Measurements from ENCODE around the gene KRT81.

Gene KRT81

DNA sequence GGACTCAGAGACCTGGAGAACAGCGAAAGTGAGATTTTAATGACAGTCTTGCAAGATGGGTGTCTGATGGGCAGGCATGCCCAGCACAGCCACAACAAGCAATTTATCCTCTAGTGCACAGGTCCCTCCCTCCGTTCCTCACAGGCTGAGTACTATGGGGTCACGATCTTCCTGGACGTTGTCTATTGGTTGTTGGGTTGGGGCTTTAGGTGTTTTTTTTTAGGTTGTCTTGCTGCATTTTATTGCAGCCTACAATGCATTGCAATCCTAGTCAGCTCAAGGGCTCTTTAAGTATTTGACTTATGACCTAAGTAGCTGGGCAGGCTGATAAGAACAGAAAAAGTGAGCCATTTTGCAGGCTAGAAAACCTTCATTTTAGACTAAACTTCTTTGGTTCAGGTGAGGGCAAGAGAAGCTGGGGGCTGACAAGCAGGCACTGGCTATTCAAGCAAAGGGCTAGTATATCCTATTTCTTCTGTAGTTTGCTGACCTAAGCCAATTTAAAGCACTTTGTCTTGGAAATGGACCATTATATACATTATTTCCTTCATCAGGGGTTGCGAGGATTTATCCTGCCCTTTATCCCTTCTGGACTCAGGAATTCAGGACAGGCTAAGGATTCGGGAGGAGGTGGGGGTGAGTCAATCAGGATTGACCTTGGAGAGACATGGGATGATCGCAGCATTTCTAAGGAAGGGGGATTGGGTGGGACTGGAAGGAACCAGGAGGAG lies 52.3 kb downstream of the KRT81 start:
- DNase-seq, result no peak

DNA sequence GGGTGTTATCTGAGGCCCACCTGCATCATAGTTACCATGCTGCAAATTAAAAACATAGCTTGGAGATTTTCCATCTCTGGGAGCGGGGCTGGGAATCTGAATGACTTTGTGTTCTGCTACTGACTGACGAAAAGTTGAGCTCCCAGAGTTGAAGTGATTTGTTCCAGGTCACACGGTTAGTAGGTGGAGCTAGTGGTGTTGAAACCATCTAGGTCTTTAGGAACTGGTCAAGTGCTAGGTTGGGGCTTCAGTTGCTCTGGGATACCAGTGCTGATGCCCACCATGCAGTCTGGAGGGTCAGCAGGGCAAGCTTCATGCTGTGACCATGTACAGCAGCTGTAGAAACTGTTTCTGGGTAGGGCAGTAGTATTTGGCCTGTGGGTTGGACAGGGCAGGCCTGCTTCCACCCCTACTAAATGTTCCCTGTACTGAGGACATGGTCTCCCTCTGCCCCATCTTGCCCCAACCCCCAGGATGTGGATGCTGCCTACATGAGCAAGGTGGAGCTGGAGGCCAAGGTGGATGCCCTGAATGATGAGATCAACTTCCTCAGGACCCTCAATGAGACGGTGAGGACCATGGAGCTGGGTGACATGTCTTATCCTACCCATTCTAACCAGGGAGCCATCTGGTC lies 53.0 kb downstream of the KRT81 start:
- no peak for DNase-seq

DNA sequence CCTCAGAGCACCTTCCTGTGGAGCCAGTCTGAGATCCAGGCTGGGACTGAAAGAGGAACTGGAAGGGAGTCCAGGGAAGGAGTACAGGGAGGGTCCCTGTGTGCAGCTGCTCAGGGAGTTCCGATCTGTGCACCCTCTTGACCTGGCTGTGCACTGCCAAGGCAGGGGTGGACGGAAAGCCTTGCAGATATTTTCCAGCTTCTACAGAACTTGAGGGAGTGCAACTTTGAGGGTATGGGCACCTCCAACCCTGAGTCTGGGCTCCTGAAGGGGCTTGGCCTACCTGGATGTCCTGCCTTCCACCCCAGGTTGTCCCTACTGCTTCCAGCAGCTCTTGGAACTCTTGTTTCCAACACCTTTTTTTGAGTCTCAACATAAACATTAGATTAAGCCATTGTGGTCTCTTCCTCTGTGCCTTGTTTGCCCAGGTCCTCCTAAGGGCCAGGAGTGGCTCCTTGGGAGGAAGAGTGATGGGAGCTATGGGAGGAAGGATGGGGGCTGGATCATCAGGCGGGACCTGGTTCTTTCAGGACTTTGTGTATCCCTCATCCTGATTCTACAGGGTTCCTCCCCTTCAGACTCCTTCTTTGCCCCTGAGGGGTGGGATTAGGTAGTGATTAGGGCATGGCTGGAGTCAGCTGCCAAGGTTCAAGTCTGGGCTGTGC lies 54.8 kb downstream of the KRT81 start:
- DNase-seq, result no peak
